AML-193 (cell line): ENCODE results near the gene PARP12.
"Not testable (repeated sequence)": the region's sequence is repeated elsewhere in the genome, so short reads cannot be mapped to it uniquely, and the experiment has no call there.

Experiments
- DNase-seq, 2 experiments: peaks; one replicate each; lab custom pipeline; 2025; lab: John Stamatoyannopoulos, UW

PARP12 gene, protein sequence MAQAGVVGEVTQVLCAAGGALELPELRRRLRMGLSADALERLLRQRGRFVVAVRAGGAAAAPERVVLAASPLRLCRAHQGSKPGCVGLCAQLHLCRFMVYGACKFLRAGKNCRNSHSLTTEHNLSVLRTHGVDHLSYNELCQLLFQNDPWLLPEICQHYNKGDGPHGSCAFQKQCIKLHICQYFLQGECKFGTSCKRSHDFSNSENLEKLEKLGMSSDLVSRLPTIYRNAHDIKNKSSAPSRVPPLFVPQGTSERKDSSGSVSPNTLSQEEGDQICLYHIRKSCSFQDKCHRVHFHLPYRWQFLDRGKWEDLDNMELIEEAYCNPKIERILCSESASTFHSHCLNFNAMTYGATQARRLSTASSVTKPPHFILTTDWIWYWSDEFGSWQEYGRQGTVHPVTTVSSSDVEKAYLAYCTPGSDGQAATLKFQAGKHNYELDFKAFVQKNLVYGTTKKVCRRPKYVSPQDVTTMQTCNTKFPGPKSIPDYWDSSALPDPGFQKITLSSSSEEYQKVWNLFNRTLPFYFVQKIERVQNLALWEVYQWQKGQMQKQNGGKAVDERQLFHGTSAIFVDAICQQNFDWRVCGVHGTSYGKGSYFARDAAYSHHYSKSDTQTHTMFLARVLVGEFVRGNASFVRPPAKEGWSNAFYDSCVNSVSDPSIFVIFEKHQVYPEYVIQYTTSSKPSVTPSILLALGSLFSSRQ

DNA sequence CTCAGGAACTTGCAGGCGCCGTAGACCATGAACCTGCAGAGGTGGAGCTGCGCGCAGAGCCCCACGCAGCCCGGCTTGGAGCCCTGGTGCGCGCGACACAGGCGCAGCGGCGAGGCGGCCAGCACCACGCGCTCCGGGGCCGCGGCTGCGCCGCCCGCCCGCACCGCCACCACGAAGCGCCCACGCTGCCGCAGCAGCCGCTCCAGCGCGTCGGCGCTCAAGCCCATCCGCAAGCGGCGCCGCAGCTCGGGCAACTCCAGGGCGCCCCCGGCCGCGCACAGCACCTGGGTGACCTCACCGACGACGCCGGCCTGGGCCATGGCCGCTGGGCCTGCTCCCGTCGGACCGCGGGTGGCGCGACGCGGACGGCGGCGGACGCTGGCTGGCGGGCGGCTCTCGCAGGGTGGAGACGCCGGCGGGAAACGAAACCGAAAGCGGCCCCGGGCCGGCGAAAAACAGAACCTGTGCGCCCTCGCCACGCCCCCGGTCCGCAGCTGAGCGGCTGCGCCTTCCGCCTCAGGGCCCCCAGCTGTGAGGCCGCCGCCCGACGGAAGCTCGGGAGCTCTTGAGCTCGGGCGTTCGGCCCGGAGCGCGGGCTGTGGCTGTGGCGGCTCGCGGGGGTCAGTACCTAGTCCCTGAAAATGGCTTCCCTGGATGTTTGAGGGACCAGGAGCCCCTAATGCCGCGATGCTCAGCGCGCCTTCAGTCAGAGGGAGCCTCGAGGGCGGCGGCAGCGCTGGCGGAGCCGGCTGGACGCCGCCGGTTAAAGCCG is at the start of gene PARP12:
PARP12 (minus strand) TSS at position 424 of the 772 bp plus-strand sequence; CDS start at position 320, 104 bp downstream.
- peak; percentile 40 to 51 for DNase-seq

DNA sequence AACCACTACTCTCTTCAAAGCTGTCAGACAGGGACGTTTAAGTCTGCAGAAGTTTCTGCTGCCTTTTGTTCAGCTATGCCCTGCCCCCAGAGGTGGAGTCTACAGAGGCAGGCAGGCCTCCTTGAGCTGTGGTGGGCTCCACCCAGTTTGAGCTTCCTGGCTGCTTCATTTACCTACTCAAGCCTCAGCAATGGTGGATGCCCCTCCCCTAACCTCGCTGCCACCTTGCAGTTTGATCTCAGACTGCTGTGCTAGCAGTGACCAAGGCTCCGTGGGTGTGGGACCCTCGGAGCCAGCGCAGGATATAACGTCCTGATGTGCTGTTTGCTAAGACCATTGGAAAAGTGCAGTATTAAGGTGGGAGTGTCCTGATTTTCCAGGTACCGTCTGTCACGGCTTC is 46.0 kb upstream of the PARP12 start:
- DNase-seq = not testable (repeated sequence)

DNA sequence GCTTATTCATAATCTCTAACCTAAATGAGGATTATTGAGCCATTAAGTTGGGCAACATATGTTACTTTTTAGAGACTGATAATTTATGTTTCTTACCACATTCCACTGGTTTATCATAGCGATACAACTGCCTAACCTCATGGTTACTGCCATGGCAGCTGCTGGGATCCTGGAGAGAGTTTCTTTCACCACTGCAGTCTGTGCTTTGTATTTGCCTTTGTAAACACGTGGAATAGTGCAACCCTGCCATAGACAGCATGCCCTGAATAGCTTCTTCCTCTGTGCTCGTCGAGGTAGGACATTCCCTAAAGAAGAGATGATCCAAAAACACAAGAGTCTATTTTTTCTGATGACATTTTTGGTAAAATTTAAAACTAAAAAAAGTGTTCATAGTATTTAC is 33.7 kb upstream of the PARP12 start:
- DNase-seq = no peak

DNA sequence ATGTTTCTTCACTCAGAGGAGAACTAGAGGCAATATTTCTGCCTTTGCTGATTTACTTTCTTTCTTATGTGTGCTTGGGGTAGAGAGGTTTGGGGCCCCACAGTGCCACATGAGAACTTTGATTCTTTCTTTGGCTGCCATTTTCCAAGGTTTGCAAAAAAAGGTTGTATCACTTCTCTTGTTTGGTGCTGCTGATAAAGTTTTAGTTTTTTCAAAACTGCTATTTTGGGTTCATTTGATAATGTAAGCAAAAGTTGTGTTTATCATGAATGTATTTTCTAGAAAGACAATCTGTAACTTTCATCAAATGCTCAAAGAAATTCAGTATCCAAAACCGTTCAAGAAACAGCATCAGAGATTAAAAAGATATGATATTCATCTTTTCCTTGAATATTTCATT is 30.6 kb upstream of the PARP12 start:
- DNase-seq = no peak

DNA sequence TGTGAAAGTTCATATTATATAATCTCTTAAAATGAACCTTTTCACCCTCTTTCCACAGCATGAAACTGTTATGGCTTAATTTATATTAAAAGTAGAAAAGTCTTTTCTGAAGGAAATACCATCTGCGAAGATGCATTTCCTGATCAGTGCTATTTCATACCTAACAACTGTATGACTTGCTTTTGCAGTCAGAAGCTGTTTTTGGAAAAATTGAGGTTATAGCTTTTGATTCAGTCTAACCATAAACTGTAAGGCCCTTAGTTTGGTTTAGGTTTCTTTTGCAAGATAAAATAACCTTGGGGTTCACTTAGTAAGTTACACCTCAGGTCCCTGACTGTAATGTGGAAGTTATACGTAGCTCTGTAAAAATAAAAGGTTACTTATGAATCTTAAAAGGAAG is 22.7 kb upstream of the PARP12 start:
- DNase-seq = no peak

DNA sequence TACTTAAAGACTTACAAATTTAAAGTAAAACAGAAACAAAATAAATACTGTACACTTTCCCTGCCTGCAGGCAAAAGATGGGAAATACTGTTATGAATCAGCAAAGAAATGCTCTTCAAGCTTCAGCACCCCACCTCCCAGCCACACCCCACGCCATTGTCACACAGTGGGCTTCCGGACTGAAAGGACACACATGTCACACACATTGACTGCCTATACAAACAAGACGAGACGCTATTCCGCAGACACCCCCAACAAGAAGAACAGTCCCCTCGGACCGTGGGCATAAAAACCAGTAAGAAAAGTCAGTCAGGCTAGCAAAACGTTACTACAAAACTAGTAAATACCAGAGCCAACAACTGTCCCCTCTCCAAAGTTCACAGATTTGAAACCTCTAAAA is 22.2 kb upstream of the PARP12 start:
- DNase-seq = no peak

DNA sequence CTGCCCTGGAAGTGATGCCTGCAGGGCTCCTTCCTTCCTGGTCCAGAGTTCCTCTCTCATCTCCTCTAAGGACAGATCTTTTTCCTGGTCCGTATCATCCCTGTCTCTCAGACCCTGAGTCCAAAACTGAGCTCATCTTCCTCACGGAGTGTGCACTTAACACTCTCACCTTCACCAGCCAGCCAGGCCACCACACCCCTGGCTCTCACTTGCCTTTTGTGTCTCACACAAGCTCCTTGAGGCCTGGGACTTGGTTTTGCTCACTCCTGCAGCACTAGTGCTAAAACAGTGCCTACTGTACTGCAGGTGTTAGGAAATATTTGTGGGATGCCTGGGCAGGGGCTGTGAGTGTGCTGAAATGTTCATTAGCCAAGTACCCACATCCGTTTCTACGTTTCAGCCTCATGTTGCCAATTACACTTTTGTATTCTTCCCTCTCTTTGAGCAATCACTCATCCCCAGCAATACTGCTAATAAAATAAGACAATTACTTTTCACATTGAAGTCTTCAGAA is 21.4 kb upstream of the PARP12 start:
- DNase-seq = peak; percentile 86 to 92

DNA sequence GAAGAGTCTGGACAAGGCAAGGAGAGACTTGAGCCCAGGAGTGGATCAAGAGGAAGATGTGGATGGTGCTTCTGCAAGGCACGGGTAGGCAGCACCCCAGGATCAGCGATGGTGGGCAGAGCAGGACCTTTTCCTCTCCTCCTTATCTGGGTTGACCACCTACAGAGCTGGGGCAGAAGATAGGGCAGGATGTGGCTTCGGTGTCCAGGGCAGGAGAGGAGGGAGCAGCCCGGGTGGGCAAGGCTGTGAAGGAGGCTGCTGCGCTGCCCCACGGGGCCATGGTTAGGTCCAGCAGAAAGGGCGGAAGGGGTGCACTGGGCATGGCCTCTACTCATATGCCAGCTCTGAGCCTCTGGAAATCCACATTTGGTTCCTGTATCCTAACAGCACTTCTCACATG is 20.0 kb upstream of the PARP12 start:
- DNase-seq = no peak

DNA sequence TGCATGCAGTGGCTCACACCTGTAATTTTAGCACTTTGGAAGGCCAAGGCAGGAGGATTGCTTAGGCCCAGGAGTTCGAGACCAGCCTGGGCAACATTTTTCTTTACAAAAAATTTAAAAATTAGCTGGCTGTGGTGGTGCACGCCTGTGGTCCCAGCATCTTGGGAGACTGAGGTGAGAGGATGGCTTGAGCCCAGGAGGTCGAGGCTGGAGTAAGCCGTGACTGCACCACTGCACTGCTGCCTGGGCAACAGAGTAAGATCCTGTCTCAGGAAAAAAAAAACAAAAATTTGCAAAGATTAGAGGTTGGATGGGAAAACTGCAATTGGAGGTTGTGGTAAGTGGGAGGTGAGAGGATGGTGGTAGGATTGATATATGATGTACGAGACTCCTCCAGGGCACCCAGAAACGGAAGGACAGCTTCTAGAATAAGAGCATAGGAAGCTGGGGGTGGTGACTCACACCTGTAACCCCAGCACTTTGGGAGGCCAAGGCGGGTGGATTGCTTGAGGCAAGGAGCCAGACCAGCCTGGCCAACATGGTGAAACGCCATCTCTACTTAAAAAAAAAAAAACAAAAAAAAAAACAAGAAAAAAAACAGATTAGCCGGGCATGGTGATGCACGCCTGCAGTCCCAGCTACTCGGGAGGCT is 19.1 kb upstream of the PARP12 start:
- DNase-seq = no peak

DNA sequence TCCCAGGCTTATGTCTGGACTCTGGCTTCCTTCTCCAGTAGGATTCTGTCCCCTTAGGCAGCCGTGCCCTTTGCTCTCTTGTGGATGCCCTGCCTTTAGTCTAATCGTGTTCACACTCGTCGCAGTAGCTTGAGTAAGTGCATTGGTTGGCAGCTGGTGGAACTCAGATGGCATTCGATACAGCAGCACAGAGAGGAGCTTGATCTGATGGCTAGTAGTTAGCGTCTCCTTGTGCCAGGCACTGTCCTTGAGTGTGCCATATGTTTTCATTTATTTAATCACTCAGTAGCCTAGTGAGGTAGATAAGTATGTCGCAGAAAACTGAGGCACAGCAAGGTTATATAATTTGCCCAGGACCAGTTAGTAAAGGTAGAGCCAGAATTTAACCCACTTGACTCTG is 18.2 kb upstream of the PARP12 start:
- DNase-seq = no peak

DNA sequence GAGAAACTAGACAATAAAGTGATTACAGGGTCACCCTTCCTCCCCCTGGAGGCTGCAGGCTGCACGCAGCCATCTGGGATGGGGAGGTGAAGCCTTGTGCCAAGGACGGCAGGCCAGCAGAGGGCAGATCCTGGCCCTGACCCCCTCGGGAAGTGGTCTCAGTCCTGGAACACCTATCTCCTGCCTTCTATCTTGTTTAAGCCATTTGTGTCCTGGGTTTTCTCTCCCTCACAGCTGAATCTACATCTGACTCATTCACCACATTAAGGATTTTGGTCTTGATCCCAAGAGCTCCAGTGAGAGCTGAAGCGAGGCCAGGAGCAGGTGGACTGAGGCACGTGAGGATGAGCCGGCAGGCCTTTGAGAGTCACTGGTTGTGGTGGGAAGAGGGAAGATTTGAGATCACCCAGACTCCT is 16.4 kb upstream of the PARP12 start:
- no peak for DNase-seq

DNA sequence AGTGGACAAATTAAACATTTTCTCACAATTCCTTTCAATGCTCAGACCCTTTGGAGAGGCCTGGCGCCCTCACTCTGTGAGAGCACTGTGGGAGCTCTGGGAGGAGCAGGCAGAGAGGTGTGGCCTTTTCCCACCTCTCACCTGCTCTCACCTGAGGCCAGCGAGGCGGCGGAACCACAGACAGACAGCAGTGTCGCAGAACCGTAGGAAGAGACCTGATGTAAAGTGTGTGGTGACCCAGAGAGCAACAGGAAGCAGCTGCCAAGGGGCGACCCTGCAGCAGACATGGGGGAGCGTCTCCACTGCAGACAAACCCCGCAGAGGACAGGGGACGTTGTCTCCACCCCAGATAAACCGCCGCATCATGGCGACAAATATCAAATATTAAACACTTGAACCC is 15.6 kb upstream of the PARP12 start:
- DNase-seq = no peak

DNA sequence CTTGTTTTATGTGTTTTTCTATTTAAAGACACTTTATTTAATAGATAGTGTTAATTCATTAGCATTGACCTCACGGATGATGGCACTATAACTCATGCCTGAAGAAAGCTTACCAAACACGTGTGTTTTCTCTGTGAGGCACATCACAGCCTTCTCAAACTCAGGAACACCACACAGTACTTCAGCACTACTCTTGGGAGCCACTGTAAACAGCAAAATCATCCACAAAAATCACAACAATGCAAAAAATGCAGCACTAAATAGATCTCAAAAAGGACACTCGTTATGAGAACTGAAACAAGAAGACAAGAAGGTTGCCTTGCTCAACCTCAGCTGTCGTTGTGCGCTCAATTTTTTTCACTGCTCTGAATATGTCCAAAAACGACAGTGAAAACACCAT is 12.0 kb upstream of the PARP12 start:
- no peak for DNase-seq

DNA sequence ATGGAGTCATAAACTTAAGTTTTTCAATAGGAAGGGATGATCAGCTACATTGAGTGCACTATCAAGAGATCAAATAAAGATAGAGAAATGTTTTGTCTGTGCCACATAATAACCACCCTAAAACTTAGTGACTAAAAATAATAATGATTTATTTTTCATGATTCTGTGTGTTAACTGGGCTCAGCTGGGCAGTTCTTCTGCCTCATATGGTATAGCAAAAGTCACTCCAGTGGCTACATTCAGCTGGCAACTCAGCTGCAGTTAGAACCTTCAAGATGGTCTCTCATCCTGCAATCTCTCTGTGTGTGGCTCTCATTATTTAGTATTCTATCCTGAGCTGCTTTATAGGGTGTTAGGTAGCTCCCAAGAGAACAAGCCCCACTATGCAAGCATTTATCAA is 7.8 kb upstream of the PARP12 start:
- DNase-seq = no peak

DNA sequence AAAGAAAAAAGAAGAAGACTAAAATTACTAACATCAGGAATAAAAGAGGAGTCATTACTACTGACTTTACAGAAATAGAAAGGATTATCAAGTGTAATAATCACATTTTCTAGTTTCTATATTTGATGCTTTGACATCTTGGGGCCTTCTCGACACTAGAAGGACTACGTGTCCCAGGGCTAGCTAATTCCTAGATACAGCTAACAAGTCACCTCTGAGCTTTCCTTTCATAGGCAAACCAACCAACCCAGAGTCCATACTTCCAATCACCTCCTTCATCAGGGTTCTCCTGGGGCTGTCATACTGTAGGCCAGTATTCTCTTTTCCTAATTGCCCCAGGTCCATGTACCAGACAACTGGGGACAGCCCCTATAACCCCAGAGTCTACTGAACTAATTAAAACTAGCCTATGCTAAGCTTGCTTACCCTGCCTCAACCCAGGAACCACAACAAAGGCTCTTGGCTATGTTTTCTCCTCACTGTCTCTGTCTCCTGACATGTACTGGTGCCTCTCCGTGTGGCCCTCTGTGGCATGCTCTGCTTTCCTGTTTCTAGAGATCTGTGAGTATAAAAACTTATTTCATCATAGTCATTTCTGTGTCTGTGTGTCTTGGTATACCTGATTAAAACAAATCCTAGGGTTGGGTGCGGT is 6.7 kb upstream of the PARP12 start:
- DNase-seq = no peak

DNA sequence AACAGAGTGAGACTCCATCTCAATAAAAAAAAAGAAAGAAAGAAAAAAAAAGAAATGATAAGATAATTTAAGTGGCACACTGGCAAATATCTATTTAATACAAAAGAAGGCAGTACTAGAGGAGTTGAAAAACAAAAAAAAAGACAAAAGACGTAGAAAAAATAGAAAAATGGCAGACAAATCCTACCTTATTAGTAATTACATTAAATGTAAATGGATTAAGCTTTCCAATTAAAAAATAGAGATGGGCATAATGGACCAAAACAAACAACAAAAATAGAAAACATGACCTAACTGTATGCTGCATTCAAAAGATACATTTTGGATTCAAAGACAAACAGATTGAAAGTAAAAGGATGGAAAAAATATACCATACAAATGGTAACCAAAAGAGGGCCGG is 5.3 kb upstream of the PARP12 start:
- no peak for DNase-seq

DNA sequence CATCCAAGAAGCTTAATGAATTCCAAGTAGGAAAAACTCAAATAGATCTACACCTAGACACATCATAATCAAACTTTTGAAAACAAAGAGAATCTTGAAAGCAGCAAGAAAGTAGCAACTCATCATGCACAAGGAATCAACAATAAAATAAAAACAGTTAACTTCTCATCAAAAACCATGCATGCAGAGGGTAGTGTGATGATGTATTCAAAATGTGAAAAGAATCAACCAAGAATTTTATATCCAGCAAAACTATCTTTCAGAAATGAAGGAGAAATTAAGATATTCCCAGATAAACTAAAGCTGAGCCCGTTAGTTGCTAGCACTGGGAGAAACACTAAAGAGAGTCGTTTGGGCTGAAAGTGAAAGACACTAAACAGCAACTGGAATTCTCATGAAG is 4.3 kb upstream of the PARP12 start:
- no peak for DNase-seq

DNA sequence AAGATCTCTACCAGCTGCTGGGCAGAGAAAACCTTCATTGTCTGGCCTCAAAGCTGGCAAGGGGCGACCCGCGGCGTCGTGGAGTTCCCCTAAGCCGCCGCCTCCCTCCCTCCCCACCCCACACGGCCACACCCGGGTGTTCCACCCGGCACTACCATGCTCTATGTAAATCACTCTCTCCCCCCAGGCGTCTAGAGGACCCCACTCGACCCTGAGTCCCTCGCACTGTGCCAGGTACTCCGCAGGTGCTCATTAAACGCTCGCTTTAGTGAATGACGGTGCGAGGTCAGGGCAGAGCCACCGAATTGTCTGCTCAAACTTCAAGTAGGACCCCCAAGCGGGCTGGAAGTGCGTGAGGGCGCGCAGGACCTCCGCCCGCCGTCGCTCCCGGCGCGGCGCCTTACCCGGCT is 628 bp downstream of the PARP12 start:
- peak in 1 of 2 experiments; percentile 17 for DNase-seq

DNA sequence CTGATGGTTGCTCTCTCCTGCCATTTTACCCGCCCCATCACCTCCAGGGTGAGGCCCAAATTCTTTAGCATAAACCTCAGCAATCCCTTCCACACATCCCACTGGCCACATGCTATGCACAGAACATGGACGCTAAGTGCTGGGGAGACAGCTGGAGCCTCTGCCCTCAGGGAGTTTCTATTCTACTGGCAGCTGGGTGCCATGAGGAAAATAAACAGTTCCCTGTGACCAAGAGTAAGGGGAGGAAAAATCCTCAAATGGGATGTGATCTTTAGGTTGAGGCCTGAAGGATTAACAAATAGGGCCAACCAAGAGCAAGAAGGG is 1.2 kb downstream of the PARP12 start:
- DNase-seq = no peak

DNA sequence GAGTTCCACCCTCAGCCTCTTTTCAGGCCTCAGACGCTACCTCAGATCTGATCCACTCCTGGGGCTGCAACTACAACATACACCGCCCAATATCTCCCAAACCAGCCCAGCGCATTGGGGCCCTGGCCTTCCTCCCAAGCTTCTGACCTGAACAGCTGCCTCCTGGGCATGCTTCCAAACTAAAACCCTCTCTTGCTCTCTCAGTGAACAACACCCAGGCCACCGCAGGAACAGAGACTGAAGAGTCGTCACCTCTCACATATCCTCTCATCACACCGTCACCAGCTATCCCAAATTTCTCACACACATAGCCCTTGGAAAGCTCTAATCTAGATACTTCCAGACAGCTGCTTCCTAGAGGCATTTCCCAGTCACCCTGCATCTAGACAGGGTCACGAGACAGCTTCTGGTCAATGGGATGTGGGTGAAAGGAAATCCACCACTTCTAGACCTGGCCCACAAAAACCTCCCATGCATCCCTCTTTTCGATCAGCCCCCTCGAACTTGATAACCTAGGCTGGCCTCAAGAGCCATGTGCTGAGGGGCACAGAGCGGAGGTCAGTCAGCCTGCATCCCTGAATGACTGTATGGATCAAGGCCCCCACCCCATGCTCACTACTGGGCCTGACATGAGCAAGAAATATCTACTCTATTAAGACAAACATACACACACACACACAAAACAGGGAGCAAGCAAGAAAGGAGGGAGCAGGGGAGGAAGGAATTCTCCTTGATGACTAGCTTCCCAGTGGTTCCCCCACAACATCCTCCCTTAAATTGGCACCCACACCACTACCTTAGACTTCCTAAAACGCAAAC is 1.8 kb downstream of the PARP12 start:
- no peak for DNase-seq

DNA sequence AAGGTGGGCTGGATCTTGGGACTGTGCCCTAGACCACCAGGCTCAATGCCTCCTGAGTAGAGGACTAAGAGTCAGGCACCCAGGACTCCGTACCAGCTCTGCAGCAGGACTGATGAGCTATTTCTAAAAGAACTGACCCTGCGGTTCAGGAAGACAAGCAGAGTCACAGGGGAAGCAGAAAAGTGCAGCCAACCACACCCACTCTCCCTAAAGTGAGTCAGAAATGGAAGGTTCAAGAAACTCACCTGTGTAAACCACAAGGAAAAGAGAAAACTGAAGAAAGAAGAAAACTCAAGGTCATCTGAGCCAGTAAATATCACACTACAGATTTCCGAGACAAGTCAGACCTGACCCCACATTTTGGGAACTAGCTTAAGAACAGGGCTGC is 2.5 kb downstream of the PARP12 start:
- DNase-seq = no peak
